Large intestine (tissue), 3 donors: ENCODE measurements around the gene VSTM4. TPM values are rescaled to one million over a fixed set of nuclear protein-coding genes. Genes with fewer than 3 reads are reported as not detected.

Experiments
- DNase-seq, 2 donors: peaks; one replicate each; pipeline versions ENCODE4 v3.0.0 to v3.0.0-alpha.2; 2013
- H3K27ac ChIP-seq: one replicate; pipeline ENCODE4 v1.5.1; 2013; ENCODE audit warnings: low read length
- H3K27me3 ChIP-seq: 2 replicates; pipeline ENCODE4 v1.6.1; 2013; ENCODE audit warnings: low read length; ENCODE audit not compliant: control insufficient read depth, insufficient read depth
- H3K36me3 ChIP-seq: 2 replicates; pipeline ENCODE4 v1.6.1; 2013; ENCODE audit warnings: low read length; ENCODE audit not compliant: control insufficient read depth, insufficient read depth
- H3K4me1 ChIP-seq: one replicate; pipeline ENCODE4 v1.6.1; 2013; ENCODE audit warnings: low read length; ENCODE audit not compliant: control insufficient read depth, insufficient read depth
- H3K4me3 ChIP-seq: one replicate; pipeline ENCODE4 v1.5.1; 2013; ENCODE audit warnings: low read length
- H3K9me3 ChIP-seq: one replicate; pipeline ENCODE4 v1.6.1; 2013; ENCODE audit warnings: mild to moderate bottlenecking, low read depth, low read length, moderate library complexity; ENCODE audit not compliant: control insufficient read depth
- WGBS: methylation state at CpG from one replicate; pipeline ENCODE4 v1.1.5; 2013; ENCODE audit warnings: low lambda C conversion rate; ENCODE audit not compliant: insufficient coverage; 5-methylcytosine and 5-hydroxymethylcytosine counted together
- polyA plus RNA-seq: library from polyadenylated mRNA; unstranded; fragments of 120-200 nt; gene quantifications from one replicate; pipeline ENCODE4 v1.2.1, GENCODE V29; 2013

Gene VSTM4
- polyA plus RNA-seq, 1 donor, result 10.2 TPM

DNA sequence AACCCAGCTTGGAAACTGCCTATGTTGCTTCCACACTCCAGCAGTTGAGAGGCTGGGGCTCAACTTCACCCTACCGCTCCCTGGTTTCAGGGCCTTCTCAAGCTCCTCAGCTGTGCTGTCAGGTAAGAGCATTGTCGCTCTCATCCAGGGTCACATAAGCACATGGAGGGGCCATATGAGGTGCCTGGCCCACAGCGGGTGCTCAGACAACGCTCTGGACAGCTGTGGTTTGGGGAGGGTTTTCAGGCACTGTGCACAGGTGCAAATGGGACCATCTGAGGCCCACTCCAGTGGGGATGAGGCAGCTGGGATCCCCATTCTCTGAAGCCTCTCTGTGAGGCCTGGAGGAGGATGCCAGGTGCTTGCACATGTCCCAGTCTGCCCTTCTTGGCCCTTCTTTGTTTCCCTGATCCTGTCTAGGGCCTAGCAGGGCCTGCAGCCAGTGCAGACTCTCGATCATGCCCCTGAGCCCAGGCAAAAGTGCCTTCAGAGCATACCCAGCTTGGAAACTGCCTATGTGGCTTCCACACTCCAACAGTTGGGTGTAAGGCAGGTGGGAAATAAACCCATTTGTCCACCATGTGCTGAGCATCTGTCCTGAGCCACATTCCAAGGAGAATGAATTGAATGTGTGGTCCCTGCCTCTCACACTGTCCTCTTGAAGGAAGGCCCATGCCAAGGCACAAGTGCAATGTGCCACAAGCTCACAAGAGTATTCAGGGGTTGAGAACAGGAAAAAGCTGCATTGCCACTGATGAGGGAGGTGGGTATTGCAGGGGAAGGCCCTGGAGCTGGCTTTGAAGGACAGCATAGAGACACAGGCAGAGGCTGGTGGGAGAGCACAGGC lies 40.3 kb downstream of the VSTM4 start:
- Histone ChIP-seq H3K4me1 (peaks cover 4% of the 10 kb centered on the region), H3K27me3 (no peaks in the 10 kb centered on the region), H3K4me3 (no peak overlapping the region), H3K27ac (no peak overlapping the region), H3K9me3 (no peaks in the 10 kb centered on the region), H3K36me3 (peaks cover 7% of the 10 kb centered on the region)
- 80% methylated on average over 1 of the region's 5 CpGs for WGBS
- no peak for DNase-seq

DNA sequence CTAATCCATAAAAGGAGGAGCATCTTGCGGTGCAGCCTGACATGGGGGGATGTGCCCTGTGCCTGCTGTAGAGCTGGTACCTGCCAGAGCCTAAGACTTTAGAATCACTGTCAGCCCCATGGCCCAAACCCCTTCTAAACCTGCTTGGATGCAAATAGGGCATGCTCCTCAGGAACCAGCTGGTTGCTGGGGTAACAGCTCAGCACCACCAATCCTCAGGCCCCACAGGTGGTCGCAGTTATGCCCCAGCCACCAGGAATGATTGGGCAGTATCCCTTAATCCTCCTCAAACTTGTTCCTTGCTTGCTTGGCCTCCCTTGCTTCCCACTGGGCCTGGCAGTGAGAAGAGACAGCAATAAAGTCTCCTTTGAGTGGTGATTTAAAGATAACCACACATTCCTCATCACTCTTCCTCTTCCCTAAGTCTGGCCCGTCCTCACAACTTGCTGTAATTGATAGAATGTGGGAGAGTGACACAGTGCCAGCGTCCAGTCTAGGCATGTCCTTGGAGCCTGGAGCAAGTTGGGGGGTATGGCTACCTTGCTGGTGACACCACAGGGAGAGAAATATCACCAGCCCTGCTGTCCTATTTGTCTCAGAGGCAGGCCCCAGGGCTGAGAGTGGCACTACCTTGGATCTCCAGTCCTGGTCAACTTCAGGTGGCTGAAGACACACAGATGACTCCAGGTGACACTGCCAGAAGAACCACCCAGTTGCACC lies 43.0 kb downstream of the VSTM4 start:
- peaks cover 9% of the 10 kb centered on the region for H3K36me3 ChIP-seq
- no peak overlapping the region for H3K4me3 ChIP-seq
- H3K9me3 ChIP-seq, result no peaks in the 10 kb centered on the region
- no CpG with 5 or more reads among the region's 4 CpGs for WGBS
- no peak overlapping the region for H3K27ac ChIP-seq
- no peaks in the 10 kb centered on the region for H3K27me3 ChIP-seq
- H3K4me1 ChIP-seq, result no peaks in the 10 kb centered on the region
- no peak for DNase-seq

DNA sequence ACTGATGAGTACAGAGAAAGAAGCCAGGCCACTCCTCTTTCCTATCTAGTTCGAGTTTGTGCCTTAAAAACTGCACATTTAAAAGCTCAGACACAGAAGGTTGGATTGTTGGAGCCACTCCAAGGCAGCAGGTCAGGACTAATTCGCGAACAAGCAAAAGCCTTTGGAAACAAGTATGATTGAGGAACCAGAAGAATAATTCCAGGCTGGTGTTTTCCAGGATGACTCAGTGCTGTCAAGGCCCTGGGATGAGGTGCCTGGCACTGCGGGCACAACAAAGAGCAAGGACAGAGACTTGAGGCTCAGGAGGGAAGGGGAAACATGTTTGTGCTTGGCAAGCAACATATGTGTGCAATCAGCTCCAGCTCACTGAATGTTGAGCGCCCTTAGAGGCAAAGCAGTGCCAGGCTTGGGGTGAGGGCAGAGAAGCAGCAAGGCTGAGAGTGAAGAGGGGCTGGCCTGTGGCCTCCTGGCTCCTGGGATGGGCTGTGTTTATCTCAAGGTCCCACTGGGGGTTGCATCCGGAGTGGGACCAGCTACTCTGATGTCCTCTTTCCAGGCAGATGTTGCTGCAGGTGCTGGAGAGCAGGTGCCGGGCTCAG lies 44.1 kb downstream of the VSTM4 start:
- H3K27ac ChIP-seq, result no peak overlapping the region
- no CpG with 5 or more reads among the region's 7 CpGs for WGBS
- no peaks in the 10 kb centered on the region for H3K4me1 ChIP-seq
- H3K4me3 ChIP-seq, result no peak overlapping the region
- H3K27me3 ChIP-seq, result no peaks in the 10 kb centered on the region
- no peaks in the 10 kb centered on the region for H3K9me3 ChIP-seq
- DNase-seq, result no peak
- peaks cover 7% of the 10 kb centered on the region for H3K36me3 ChIP-seq

DNA sequence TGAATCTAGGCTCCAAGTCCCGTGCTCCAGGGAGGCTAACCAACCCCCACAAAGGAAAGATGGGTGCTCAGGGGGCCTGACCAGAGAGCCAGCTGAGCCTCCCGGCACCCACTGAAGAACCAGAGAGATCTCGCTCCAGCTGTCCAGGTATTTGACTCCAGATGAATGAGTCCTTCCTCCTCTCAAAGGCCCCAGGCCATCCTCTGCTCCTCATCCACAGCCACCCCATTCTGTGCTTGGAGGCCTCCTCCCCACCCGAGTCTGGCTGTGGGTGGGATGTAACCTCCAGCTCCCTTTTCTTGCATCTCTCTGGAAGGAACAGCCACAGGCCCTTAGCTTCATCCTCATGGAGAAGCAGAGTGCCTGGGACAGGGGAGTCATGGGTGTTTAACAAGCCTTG lies 44.6 kb downstream of the VSTM4 start:
- WGBS, result no CpG with 5 or more reads among the region's 4 CpGs
- Histone ChIP-seq H3K36me3 (peaks cover 4% of the 10 kb centered on the region), H3K4me1 (no peaks in the 10 kb centered on the region), H3K4me3 (no peak overlapping the region), H3K9me3 (no peaks in the 10 kb centered on the region), H3K27ac (no peak overlapping the region), H3K27me3 (no peaks in the 10 kb centered on the region)
- no peak for DNase-seq

DNA sequence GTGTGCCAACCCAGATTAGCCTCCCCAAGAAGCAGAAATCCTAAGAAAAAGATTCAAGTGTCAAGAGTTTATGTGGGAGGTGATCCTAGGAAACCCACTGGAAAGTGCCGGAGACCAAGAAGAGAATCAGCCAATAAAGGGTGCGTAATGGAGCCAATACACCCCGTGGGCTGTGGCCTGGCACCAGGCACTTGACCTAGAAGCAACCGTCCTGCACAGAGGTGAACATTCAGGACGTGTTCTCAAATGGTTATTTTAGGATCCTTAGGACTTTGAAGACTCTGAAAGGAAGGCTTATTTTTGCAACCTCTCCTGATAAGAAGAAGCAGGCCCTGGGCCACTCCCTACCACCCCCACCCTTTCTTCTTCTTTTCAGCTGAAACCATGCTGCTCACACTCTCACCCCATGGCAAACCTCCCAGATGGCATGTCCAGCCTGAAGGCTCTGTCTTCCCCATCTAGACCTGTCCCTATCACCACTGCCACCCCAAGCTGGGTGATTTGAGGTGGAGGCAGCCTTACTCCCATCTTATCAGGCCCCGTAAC lies 46.6 kb downstream of the VSTM4 start:
- H3K9me3 ChIP-seq, result no peaks in the 10 kb centered on the region
- no CpG with 5 or more reads among the region's 6 CpGs for WGBS
- H3K27ac ChIP-seq, result no peak overlapping the region
- DNase-seq, result no peak
- H3K27me3 ChIP-seq, result peaks cover 4% of the 10 kb centered on the region
- H3K36me3 ChIP-seq, result peaks cover 5% of the 10 kb centered on the region
- H3K4me1 ChIP-seq, result no peaks in the 10 kb centered on the region
- H3K4me3 ChIP-seq, result no peak overlapping the region

DNA sequence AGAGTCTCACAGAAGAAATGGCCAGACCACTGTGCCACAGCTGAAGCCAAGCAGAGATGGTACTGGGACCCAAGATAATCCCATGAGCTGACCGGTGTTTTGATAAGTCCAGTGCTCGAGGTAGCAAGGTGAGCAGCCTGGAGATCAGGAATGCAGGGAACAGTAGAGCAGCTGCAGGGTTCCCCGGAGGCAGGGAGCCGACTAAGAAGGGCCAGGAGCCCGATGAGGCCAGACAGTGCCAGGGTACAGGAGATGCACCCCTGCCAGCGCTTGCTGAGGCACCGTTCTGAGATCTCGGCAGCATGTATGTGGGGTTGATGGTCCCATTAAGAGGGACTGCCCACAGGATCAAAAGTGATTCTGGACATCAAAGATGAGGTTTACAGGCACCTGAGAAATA lies 47.1 kb downstream of the VSTM4 start:
- Histone ChIP-seq H3K4me3 (no peak overlapping the region), H3K36me3 (peaks cover 7% of the 10 kb centered on the region), H3K27me3 (peaks cover 4% of the 10 kb centered on the region), H3K4me1 (no peaks in the 10 kb centered on the region), H3K9me3 (no peaks in the 10 kb centered on the region), H3K27ac (no peak overlapping the region)
- WGBS, result no CpG with 5 or more reads among the region's 8 CpGs
- no peak for DNase-seq

DNA sequence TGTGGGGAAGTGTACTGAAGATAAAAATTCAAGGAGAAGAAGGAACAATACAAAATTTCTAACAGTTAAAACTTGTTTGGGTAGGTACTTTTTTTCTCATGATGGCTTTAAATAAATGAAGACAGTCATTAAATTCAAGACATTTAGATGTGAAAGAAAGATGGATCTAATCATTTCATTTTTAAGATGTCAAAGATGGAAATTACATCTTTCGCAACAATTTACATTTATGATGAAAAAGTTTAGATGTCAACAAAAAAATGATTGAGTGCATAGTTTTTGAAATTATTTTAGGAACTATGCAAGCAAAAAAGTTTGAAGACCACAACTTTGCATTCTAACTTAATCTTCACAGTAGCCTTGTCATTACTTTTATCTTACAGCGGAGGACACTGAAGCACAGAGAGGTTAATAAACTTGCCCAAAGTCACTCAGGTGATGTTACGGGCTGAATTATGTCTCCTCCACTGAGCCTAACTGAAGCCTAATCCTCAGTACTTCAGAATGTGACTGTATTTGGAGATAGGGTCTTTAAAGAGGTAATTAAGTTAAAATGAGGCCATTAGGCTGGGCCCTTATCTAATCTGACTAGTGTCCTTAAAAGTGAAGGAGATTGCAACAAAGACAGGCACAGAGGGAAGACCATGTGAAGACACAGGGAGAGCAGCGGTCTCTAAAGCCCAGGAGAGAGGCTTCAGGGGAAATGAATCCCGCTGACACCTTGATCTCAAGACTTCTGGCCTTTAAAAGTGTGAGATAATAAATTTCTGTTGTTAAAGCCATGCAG lies 48.2 kb downstream of the VSTM4 start:
- Histone ChIP-seq H3K36me3 (peaks cover 7% of the 10 kb centered on the region), H3K9me3 (no peaks in the 10 kb centered on the region), H3K27me3 (peaks cover 4% of the 10 kb centered on the region), H3K4me1 (no peaks in the 10 kb centered on the region), H3K27ac (no peak overlapping the region), H3K4me3 (no peak overlapping the region)
- no peak for DNase-seq
- 100% methylated on average over 1 of the region's 5 CpGs for WGBS

DNA sequence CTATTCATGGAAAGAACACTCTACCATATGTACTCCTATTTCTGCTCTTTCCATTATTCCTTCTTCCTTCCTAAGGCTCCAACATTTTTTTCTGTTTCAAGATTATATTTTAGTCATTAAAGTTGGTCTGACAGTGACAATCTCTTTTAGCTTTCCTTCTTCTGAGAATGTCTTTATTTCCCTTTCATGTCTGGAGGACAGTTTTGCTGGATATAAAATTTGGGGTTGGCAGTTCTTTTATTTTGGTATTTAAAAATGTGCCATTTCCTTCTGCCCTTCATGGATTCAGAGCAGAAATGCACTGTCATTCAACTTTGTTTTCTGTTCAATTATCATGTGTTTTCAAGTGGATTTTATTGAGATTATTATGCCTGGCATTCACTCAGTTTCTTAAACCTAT lies 53.1 kb downstream of the VSTM4 start:
- Histone ChIP-seq H3K36me3 (peaks cover 5% of the 10 kb centered on the region), H3K9me3 (no peaks in the 10 kb centered on the region), H3K27me3 (peaks cover 7% of the 10 kb centered on the region), H3K4me1 (no peaks in the 10 kb centered on the region), H3K4me3 (no peak overlapping the region), H3K27ac (no peak overlapping the region)
- DNase-seq, result no peak

DNA sequence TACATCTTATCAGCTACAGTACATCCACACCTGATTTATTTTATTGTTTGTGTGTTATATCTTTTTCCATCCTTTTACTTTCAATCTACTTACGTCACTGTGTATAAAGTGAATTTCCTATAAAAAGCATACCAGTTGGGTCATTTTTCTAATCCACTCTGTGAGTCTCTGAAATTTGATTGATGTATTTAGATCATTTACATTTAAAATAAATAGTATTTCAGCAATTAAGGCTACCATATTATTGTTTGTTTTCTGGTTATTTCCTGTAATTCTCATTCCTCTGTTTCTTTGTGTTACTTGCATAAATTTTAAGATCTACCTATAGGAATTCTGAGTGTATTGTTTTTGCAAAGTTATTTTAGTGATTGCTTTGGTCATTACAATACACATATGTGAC lies 53.7 kb downstream of the VSTM4 start:
- no peak overlapping the region for H3K27ac ChIP-seq
- no CpG with 5 or more reads among the region's 1 CpG for WGBS
- H3K4me1 ChIP-seq, result no peaks in the 10 kb centered on the region
- no peak overlapping the region for H3K4me3 ChIP-seq
- DNase-seq, result no peak
- no peaks in the 10 kb centered on the region for H3K9me3 ChIP-seq
- peaks cover 5% of the 10 kb centered on the region for H3K36me3 ChIP-seq
- H3K27me3 ChIP-seq, result peaks cover 7% of the 10 kb centered on the region
